GM21529 (cell line): ENCODE measurements around the gene UQCRFS1.
"Not testable (repeated sequence)": the region's sequence is repeated elsewhere in the genome, so short reads cannot be mapped to it uniquely, and the experiment has no call there.

Experiments used
- ATAC-seq: cut with Tn5 transposase; IDR thresholded peaks from one replicate; pipeline ENCODE4 v1.9.1; 2021; ENCODE audit not compliant: unreplicated experiment

The UQCRFS1 gene

DNA sequence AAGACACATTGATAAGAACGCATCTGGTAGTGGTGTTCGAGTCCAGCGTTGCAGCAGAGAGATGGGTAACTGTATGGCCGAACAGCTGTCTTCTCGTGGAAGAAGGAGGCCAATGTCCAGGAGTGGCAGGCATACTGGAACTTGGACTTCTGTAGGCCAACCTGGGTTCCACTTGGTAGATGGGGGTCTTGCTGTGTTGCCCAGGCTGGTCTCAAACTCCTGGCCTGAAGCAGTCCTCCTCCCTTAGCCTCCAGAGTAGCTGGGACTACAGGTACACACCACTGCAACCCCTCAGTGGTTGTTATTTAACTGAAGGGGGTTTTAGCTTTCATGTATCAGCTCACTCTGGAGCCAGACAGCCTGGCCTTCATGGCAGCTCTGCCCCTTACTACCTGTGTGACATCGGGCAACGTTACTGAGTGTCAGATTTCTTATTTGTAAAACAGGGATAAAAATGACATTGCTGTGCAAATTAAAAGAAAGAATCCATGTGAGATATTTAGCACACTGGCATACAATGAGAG lies 2.4 kb upstream of the UQCRFS1 start:
- ATAC-seq = no peak

- no peak for ATAC-seq
These were observed 1.5 kb upstream of the UQCRFS1 start for GRCh38 chr19:29214411-29214810.

- no peak for ATAC-seq
These were observed 649 bp downstream of the UQCRFS1 start for GRCh38 chr19:29212356-29212647.

DNA sequence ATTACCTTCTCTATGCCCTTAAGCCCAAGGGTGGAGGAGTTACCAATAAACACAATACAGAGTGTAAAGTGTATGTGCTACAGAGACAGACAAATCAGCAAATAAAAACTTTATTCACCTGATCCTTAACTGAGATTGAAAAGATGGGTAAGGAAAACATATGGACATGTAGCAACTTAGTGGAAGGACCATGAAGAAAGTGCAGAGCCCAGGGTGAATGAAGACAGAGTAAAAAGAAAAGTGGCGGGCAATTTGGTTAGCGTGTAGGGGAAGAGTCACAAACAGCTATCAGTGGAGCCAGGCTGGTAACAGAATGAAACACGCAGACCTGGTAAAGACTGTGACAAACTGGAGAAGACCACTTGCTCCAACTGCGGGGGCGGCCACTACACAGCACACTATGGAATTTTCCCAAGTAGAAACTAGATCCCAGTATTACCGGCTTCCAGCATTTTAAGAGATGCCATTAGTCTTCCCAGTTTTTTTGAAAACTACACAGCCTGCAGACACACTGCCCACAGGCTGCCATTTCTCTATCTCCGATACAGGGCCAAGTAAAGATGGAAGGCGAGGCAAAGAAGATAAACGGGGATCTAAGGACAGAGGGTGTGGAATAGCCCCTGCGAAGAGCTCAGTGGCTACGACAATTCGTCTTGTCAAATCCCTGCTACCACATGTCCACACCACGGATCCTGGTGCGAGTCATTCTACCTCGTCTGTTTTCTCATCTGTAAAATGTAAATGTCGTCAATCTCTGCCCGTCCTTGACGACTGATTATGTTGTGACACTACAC lies 1.2 kb downstream of the UQCRFS1 start:
- ATAC-seq = no peak

DNA sequence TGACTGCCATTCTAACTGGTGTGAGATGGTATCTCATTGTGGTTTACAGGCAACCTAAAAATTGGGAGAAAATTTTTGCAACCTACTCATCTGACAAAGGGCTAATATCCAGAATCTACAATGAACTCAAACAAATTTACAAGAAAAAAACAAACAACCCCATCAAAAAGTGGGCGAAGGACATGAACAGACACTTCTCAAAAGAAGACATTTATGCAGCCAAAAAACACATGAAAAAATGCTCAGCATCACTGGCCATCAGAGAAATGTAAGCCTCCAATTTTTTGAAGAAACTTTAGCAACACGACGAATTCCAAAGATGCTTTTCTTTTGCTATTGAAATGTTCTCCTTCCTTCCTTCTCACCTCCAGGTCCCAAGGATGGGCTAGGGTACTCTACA lies 1.9 kb downstream of the UQCRFS1 start:
- ATAC-seq = not testable (repeated sequence)

- not testable (repeated sequence) for ATAC-seq
These were observed 2.4 kb downstream of the UQCRFS1 start for GRCh38 chr19:29210502-29210901.

GRCh38 chr19:29207403-29208187 lies 5.4 kb downstream of the UQCRFS1 start:
- not testable (repeated sequence) for ATAC-seq

DNA sequence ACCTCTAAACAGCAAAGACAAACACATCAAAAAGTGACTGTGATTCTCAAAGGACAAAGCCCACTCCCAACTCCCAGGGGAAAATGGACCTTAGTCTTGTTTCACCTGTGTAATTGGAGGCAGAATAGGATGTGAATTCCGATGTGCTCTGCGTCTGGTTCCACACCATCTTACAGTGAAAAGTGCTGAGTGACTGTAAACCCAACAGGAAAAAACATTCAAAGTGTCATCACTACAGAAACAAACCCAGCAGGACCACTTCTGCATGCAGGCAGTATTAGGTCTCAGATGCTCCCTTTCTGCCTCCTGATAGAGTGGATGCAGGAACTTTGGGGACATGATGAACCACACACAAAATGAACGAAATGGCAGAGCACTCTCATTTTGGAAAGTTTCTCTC lies 6.5 kb downstream of the UQCRFS1 start:
- ATAC-seq = no peak

- ATAC-seq = no peak
These were observed 10.7 kb downstream of the UQCRFS1 start for GRCh38 chr19:29202281-29202680.

DNA sequence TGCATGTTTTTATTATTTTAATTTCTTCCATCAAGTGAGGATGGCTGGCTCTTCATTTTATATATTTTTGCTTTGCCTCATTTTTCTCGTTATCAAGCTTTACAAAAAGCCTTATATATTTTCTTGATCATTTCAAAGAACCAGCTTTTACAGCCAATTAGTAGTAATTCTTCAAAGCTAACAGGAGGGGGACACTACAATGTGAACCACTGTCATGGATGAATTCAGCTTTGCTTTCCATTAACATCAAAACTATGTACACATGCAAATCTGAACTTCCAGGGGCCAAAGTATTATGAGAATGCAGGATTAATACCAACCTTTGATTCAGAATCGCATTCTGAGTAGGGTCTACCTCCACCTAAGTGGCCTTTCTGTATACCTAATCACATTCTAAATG lies 11.1 kb downstream of the UQCRFS1 start:
- ATAC-seq = no peak

DNA sequence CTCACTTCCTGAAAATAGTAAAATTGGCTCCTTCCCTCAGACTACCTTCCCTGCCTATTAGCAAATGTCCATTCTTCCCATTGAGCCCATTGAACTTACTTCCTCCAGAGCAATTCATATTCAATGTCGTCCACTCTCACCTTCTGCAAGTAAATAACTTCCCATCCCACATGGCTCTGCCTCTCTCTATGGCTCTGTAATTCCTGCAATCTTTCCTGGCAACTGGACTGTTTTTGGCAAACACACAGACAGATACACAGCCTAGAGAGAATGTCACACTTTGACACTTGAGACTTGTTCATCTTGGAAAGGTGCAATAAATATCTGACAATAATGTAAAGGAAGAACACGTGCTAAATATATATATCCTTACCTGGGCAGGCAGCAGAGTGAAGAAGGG lies 18.3 kb downstream of the UQCRFS1 start:
- no peak for ATAC-seq

DNA sequence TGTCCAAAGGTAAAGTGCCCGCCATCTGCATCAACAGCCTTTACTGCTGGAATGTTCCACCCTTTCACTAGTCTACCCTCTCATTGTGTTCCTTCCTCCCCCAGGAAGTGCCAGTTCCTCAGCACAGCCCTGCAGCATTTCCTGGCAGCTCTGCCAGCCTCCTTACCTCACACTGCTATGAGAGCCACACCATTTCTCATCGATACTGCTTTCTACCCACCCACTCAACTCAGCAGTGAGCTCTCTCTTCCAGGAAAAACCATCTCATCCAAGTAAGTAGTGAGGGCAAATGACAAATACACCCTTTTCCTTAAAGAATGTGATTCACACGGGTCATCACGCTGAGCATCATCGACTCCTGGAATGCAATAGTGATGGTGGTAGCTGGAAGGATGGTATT lies 19.8 kb downstream of the UQCRFS1 start:
- no peak for ATAC-seq

GRCh38 chr19:29191005-29191404 lies 21.9 kb downstream of the UQCRFS1 start:
- no peak for ATAC-seq

DNA sequence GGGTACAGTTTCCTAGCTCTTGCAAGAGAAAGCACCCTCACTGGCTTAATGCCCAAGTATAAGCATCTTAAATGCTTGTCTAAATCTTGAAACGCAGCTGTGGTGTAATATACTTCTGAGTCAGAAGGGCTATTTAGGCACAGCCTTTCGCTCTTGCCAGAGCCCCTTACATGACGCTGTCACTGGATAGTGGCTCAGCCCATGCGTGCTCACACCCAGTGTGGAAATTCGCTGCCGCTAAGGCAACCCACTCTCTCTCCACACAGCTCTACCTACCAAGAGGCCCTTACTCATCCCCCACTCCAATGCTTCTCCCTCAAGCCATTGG lies 24.0 kb downstream of the UQCRFS1 start:
- ATAC-seq = no peak

- no peak for ATAC-seq
These were observed 24.5 kb downstream of the UQCRFS1 start for GRCh38 chr19:29188289-29189032.

DNA sequence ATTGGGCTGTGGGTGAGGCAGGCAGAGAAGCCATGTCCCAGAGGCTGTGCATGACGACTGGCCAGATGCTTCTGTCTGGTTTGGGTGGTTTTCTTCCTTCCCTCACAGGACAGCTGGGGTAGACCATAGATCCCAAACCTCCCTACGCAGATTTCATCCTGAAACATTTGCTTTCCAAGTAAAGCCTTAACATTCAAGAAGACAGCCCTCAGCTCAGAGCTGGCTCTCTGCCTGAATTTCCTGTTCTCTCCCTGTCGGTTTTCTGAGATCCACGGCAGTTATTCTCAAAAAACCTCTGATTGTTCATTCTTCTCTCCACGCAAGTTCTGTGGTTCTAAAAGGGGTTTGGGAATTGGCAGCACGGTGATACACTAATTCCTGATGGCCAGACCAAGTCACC lies 25.3 kb downstream of the UQCRFS1 start:
- ATAC-seq = no peak

- no peak for ATAC-seq
These were observed 27.5 kb downstream of the UQCRFS1 start for GRCh38 chr19:29185427-29185826.

DNA sequence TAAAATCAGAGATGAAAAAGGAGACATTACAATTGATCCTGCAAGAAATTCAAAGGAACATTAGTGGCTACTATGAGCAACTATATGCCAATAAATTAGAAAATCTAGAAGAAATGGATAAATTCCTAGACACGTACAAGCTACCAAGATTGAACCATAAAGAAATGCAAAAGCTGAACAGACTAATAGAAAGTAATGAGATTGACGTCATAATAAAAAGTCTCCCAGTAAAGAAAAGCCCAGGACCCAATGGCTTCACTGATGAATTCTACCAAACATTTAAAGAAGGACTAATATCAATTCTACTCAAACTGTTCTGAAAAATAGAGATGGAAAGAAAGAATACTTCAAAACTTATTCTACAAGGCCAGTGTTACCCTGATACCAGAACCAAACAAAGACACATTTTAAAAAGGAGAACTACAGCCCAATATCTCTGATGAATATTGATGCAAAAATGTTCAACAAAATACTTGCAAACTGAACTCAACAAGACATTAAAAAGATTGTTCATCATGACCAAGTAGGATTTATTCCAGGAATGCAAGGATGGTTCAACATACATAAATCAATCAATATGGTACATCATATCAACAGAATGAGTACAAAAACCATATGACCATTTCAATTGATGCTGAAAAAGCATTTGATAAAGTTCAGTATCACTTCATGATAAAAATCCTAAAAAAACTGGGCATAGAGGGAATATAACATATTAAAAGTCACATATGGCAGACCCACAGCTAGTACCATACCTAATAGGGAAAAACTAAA lies 35.8 kb downstream of the UQCRFS1 start:
- ATAC-seq = no peak

DNA sequence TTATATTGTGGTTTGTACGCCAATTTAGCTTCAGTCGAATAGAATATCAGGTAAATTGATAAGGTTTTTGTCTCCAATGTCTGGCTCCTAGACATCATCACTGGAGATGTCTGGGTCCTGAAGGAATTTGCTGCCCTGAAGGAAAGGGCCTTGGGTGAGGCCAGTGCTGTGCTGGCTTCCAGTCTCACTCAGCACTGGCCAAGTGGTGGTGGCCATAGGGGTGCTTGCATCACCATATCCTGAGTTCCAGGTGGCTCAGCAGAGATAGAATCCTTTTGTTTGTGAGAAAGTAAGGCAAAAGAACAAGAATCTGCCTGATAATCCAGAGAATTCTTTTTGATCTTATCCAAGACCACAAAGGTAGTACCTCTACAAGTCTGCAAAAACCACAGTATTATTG lies 39.1 kb downstream of the UQCRFS1 start:
- no peak for ATAC-seq

DNA sequence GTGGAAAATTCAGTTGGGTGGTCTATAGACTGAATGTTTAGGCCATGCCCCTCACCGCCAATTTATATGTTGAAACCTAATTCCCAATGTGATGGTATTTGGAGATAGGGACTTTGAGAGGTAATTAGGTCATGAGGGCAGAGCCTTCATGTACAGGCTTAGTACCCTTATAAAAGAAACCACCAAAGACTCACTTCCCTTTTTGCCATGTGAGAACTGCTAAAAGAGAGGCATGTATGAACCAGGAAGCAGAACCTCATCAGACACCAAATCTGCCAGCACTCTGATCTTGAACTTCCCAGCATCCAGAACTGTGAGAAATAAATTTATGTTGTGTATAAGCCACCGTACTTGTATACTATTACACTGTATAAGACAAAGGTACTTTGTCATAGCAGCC lies 40.6 kb downstream of the UQCRFS1 start:
- ATAC-seq = no peak

- no peak for ATAC-seq
These were observed 41.4 kb downstream of the UQCRFS1 start for GRCh38 chr19:29171525-29171924.
